Activated T-helper 17 cell treated with anti-CD3 and anti-CD28 coated beads, Interleukin-2, amount 50 U/mL, for 72 hours (primary cell): ENCODE measurements around the gene ABCF2. TPM values are rescaled to one million over a fixed set of nuclear protein-coding genes. Genes with fewer than 3 reads are reported as not detected.

ENCODE experiments used
- ATAC-seq: fragments of 150-1000 bp; cut with Tn5 transposase; replicated peaks from 2 replicates; pipeline ENCODE4 v1.10.0; 2021; ENCODE audit warnings: mild to moderate bottlenecking, moderate library complexity
- H3K27ac Mint-ChIP-seq: one replicate; pipeline ENCODE4 v1.8.0; 2022; ENCODE audit warnings: mixed read lengths
- H3K27me3 Mint-ChIP-seq: one replicate; pipeline ENCODE4 v1.8.0; 2022; ENCODE audit warnings: mixed read lengths
- H3K36me3 Mint-ChIP-seq: one replicate; pipeline ENCODE4 v1.8.0; 2022; ENCODE audit warnings: low read depth, mild to moderate bottlenecking, mixed read lengths
- H3K4me1 Mint-ChIP-seq: one replicate; pipeline ENCODE4 v1.8.0; 2022; ENCODE audit warnings: mixed read lengths
- H3K4me3 Mint-ChIP-seq: one replicate; pipeline ENCODE4 v1.8.0; 2022; ENCODE audit warnings: mild to moderate bottlenecking, mixed read lengths
- H3K9me3 Mint-ChIP-seq: one replicate; pipeline ENCODE4 v1.8.0; 2022; ENCODE audit warnings: mixed read lengths
- total RNA-seq, 2 donors: library from RNA; stranded (reverse); gene quantifications; one replicate each; pipeline ENCODE4 v1.2.3, GENCODE V29; 2022

The ABCF2 gene
- total RNA-seq, 2 donors from 2014 or later, result 26.9 to 55.2 TPM

DNA sequence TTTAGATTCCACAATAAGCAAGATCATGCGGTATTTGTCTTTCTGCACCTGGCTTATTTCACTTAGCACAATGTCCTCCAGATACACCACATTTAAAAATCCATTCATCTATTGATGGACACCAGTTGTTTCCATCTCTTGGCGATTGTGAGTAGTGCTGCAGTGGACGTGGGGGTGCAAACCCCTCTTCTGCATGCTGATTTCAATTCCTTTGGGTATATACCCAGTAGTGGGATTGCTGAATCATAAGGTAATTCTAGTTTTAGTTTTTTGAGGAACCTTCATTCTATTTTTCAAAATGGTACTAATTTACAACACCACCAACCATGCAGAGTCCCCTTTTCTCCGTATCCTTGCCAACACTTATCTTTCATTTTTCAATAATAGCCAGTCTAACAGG lies 38.0 kb downstream of the ABCF2 start:
- H3K27ac Mint-ChIP-seq, result no peak overlapping the region
- no peaks in the 10 kb centered on the region for H3K9me3 Mint-ChIP-seq
- no peak overlapping the region for H3K4me3 Mint-ChIP-seq
- H3K27me3 Mint-ChIP-seq, result no peaks in the 10 kb centered on the region
- no peak for ATAC-seq
- H3K36me3 Mint-ChIP-seq, result no peaks in the 10 kb centered on the region
- no peaks in the 10 kb centered on the region for H3K4me1 Mint-ChIP-seq

GRCh38 chr7:151188252-151188542 lies 38.8 kb downstream of the ABCF2 start:
- H3K27me3 Mint-ChIP-seq, result no peaks in the 10 kb centered on the region
- H3K36me3 Mint-ChIP-seq, result no peaks in the 10 kb centered on the region
- no peaks in the 10 kb centered on the region for H3K4me1 Mint-ChIP-seq
- no peak overlapping the region for H3K27ac Mint-ChIP-seq
- H3K9me3 Mint-ChIP-seq, result no peaks in the 10 kb centered on the region
- no peak for ATAC-seq
- no peak overlapping the region for H3K4me3 Mint-ChIP-seq

GRCh38 chr7:151187409-151188251 lies 39.4 kb downstream of the ABCF2 start:
- Mint-ChIP-seq H3K27me3 (no peaks in the 10 kb centered on the region), H3K4me1 (no peaks in the 10 kb centered on the region), H3K36me3 (no peaks in the 10 kb centered on the region), H3K9me3 (no peaks in the 10 kb centered on the region), H3K4me3 (no peak overlapping the region), H3K27ac (no peak overlapping the region)
- no peak for ATAC-seq

- Mint-ChIP-seq H3K27ac (no peak within 1 kb of the TSS), H3K9me3 (no peaks in the 10 kb centered on the region), H3K36me3 (no peaks in the 10 kb centered on the region), H3K27me3 (no peaks in the 10 kb centered on the region), H3K4me3 (no peak within 1 kb of the TSS), H3K4me1 (no peaks in the 10 kb centered on the region)
- ATAC-seq, result no peak
These were observed 40.2 kb downstream of the ABCF2 start, which contains the start of gene ASB10 for GRCh38 chr7:151186640-151187408. TSS of gene ASB10 (minus strand) at chr7:151187250. CDS start at chr7:151187130, 120 bp downstream.

- H3K4me1 Mint-ChIP-seq, result no peaks in the 10 kb centered on the region
- no peaks in the 10 kb centered on the region for H3K9me3 Mint-ChIP-seq
- H3K36me3 Mint-ChIP-seq, result no peaks in the 10 kb centered on the region
- no peak for ATAC-seq
- no peaks in the 10 kb centered on the region for H3K27me3 Mint-ChIP-seq
- H3K4me3 Mint-ChIP-seq, result no peak overlapping the region
- H3K27ac Mint-ChIP-seq, result no peak overlapping the region
These were observed 41.0 kb downstream of the ABCF2 start for GRCh38 chr7:151185762-151186639.

DNA sequence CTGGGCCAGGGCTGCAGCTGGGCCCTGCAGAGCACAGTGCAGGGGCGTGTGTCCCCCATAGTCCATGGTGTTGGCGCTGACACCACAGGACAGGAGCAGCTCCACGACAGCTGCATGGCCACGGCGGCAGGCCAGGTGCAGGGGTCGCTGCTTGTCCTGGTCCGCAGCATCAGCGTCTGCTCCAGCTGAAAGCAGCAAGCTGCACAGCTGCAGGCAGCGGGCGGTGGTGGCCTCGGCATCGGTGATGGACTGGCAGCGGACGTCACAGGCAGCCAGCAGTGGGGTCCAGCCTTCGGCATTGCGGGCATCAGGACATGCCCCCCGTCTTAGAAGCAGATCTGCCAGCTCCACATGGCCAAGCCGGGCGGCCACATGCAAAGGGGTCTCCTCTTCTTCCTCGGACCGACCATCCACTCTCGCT lies 46.0 kb downstream of the ABCF2 start:
- Mint-ChIP-seq H3K27me3 (peaks cover 3% of the 10 kb centered on the region), H3K4me1 (no peaks in the 10 kb centered on the region), H3K9me3 (no peaks in the 10 kb centered on the region), H3K36me3 (no peaks in the 10 kb centered on the region), H3K4me3 (no peak overlapping the region), H3K27ac (no peak overlapping the region)
- ATAC-seq, result no peak

DNA sequence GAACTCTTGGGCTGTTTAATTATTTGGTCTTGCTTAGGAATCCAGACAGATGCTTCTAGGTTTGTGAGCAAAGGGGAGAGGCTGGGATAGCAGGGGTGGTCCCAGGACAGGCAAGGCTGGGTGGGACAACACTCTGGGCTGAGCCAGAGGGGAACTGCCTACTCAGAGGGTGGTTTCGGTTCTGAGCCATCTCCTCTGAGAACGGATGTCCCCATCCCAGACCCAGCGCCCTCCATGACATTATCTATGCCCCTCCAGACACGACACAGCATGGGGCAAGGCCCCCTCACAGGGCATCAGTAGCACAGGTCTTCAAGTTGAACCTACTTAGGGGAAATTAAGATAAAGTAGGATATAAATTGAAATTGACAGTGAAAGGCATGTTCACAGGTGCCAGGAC lies 47.1 kb downstream of the ABCF2 start:
- ATAC-seq, result no peak
- Mint-ChIP-seq H3K27me3 (peaks cover 3% of the 10 kb centered on the region), H3K4me1 (no peaks in the 10 kb centered on the region), H3K27ac (no peak overlapping the region), H3K4me3 (no peak overlapping the region), H3K9me3 (no peaks in the 10 kb centered on the region), H3K36me3 (no peaks in the 10 kb centered on the region)

- no peaks in the 10 kb centered on the region for H3K4me1 Mint-ChIP-seq
These were observed 47.6 kb downstream of the ABCF2 start for GRCh38 chr7:151179287-151179860.

GRCh38 chr7:151178831-151179230 lies 48.2 kb downstream of the ABCF2 start:
- H3K27me3 Mint-ChIP-seq, result peaks cover 3% of the 10 kb centered on the region
- no peaks in the 10 kb centered on the region for H3K9me3 Mint-ChIP-seq
- no peak for ATAC-seq
- no peaks in the 10 kb centered on the region for H3K36me3 Mint-ChIP-seq
- H3K4me3 Mint-ChIP-seq, result no peak overlapping the region
- H3K4me1 Mint-ChIP-seq, result no peaks in the 10 kb centered on the region
- no peak overlapping the region for H3K27ac Mint-ChIP-seq

More at GRCh38 chr7:151179287-151179860, 47.6 kb downstream of the ABCF2 start:
- peaks cover 3% of the 10 kb centered on the region for H3K27me3 Mint-ChIP-seq
- no peak overlapping the region for H3K4me3 Mint-ChIP-seq
- no peak for ATAC-seq
- no peaks in the 10 kb centered on the region for H3K36me3 Mint-ChIP-seq
- H3K27ac Mint-ChIP-seq, result no peak overlapping the region
- no peaks in the 10 kb centered on the region for H3K9me3 Mint-ChIP-seq

DNA sequence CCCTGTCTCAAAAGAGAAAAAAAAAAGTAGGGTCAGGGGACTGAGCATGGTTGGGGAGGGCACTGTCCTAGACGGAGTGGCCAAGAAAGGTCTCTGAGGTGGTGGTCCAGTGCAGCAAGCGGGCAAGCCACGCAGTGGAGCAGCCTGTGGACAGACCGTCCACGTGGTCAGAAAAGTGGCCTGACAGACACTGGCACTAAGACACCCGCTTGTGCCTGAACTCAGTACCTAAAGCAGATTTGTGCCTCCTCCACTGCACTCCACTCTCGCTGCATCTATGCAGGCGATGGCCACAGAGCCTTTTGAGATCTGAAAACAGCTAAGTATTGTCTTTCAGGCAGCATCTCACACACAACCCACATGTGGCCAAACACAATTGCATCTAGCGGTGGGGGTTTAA lies 48.8 kb downstream of the ABCF2 start:
- H3K9me3 Mint-ChIP-seq, result no peaks in the 10 kb centered on the region
- no peaks in the 10 kb centered on the region for H3K36me3 Mint-ChIP-seq
- H3K27me3 Mint-ChIP-seq, result peaks cover 6% of the 10 kb centered on the region
- ATAC-seq, result no peak
- no peak overlapping the region for H3K27ac Mint-ChIP-seq
- H3K4me1 Mint-ChIP-seq, result no peaks in the 10 kb centered on the region
- H3K4me3 Mint-ChIP-seq, result no peak overlapping the region

DNA sequence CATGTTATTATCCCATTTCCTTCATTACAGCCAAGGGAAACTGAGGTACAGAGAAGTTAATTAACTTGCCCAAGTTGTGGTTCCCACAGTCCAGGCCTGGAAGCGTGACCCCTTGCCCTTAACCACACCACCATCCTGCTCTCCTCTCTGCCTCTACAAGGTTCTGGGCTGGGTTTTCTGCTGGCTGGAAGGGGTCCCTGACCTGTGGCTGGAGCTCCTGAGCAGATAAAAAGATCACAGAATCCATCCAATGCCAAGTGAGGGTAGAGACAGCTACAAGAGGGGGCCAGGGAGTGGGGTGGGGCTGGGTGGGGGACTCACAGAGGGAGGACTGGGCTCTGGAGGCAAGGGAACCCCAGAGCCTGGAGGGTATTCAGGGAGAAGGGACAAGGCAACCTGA lies 49.7 kb downstream of the ABCF2 start:
- Mint-ChIP-seq H3K36me3 (no peaks in the 10 kb centered on the region), H3K4me1 (peaks cover 6% of the 10 kb centered on the region), H3K27me3 (peaks cover 13% of the 10 kb centered on the region), H3K4me3 (no peak overlapping the region), H3K9me3 (no peaks in the 10 kb centered on the region), H3K27ac (no peak overlapping the region)
- ATAC-seq, result no peak

GRCh38 chr7:151176401-151176800 lies 50.6 kb downstream of the ABCF2 start:
- no peaks in the 10 kb centered on the region for H3K9me3 Mint-ChIP-seq
- peaks cover 7% of the 10 kb centered on the region for H3K4me1 Mint-ChIP-seq
- no peaks in the 10 kb centered on the region for H3K36me3 Mint-ChIP-seq
- ATAC-seq, result no peak
- no peak overlapping the region for H3K4me3 Mint-ChIP-seq
- peaks cover 15% of the 10 kb centered on the region for H3K27me3 Mint-ChIP-seq
- H3K27ac Mint-ChIP-seq, result no peak overlapping the region

DNA sequence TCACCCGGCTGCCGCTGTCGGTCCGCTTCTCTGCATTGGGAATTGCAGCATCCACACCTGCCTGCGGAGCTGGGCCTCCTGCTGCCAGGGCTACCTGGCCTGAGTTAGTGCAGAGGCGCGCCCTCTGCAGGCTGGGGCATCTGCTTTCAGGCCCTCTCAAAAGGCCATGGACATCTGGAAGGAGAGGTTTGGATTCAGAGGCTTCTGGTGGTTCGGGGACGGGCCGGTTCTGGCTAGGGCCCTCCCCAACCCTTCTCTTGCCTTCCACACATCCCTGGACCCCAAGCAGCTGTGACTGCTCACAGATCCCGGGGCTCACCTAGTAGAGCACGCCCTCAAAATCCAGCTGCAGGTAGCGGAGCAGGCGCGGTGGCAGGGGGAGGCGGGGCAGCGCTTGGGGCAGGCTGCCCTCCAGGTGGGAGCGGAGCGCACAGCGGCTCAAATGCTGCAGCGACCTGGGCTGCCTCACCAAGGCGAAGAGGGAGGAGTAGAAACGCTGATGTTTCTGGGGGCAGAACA lies 51.2 kb downstream of the ABCF2 start:
- Mint-ChIP-seq H3K9me3 (no peaks in the 10 kb centered on the region), H3K36me3 (no peaks in the 10 kb centered on the region), H3K4me3 (no peak overlapping the region), H3K4me1 (peaks cover 7% of the 10 kb centered on the region), H3K27ac (no peak overlapping the region), H3K27me3 (peaks cover 19% of the 10 kb centered on the region)
- ATAC-seq, result no peak
